Naive thymus-derived CD4-positive, alpha-beta T cell (primary cell): ENCODE results near the gene METRNL. TPM values are rescaled to one million over a fixed set of nuclear protein-coding genes. Genes with fewer than 3 reads are reported as not detected.
A peak's percentile ranks its signal among the peaks of the same experiment; 100 is the strongest.

Source experiments
- ATAC-seq: fragments of 150-1000 bp; cut with Tn5 transposase; 2 replicates; pipeline ENCODE4 v1.10.0; 2021; ENCODE audit warnings: mild to moderate bottlenecking, moderate library complexity
- CTCF ChIA-PET: fragments of 350-600 bp; sonication (Branson Sonifier 250); formaldehyde crosslinking; loops from one replicate; lab custom pipeline; 2021; ENCODE audit warnings: antibody characterized with exemption; lab: Charles Lee
- POLR2A ChIA-PET: fragments of 350-600 bp; sonication (Branson Sonifier 250); formaldehyde crosslinking; loops from one replicate; lab custom pipeline; 2021; ENCODE audit warnings: antibody characterized with exemption, inconsistent platforms; lab: Charles Lee
- DNase-seq, 9 donors: peaks; one replicate each; pipeline versions ENCODE4 v3.0.0 to v3.0.0-alpha.2; 2020 to 2022; ENCODE audit warnings: mixed read lengths in 1 of 9
- H3K27ac ChIP-seq: one replicate; pipeline ENCODE4 v1.7.0; 2013; ENCODE audit warnings: mild to moderate bottlenecking, low read depth, low read length, moderate library complexity
- H3K27me3 ChIP-seq, 2 donors: one replicate each; pipeline ENCODE4 v1.7.0; 2013; ENCODE audit warnings: low read length in 2 of 2, mild to moderate bottlenecking in 2 of 2, moderate library complexity in 2 of 2; ENCODE audit not compliant: control insufficient read depth in 2 of 2, insufficient read depth in 2 of 2
- H3K36me3 ChIP-seq, 3 experiments: 1 replicate in 2 of 3; 2 replicates in 1 of 3; pipeline ENCODE4 v1.7.0; 2013; ENCODE audit warnings: low read length in 3 of 3, mild to moderate bottlenecking in 3 of 3, moderate library complexity in 1 of 3; ENCODE audit not compliant: insufficient read depth in 3 of 3, control insufficient read depth in 2 of 3
- H3K4me1 ChIP-seq, 2 donors: one replicate each; pipeline ENCODE4 v1.7.0; 2013; ENCODE audit warnings: low read length in 2 of 2, mild to moderate bottlenecking in 2 of 2, moderate library complexity in 1 of 2; ENCODE audit not compliant: control insufficient read depth in 2 of 2, insufficient read depth in 2 of 2
- H3K4me3 ChIP-seq: 2 replicates; pipeline ENCODE4 v1.7.0; 2013; ENCODE audit warnings: mild to moderate bottlenecking, low read length
- H3K9me3 ChIP-seq, 3 experiments: 1 replicate in 2 of 3; 2 replicates in 1 of 3; pipeline ENCODE4 v1.7.0; 2013; ENCODE audit warnings: low read length in 3 of 3; ENCODE audit not compliant: control insufficient read depth in 2 of 3
- H3K27ac Mint-ChIP-seq, 9 donors: one replicate each; pipeline ENCODE4 v1.8.0; 2020 to 2022; ENCODE audit warnings: mixed read lengths in 9 of 9, mild to moderate bottlenecking in 8 of 9, moderate library complexity in 5 of 9, inconsistent platforms in 2 of 9
- H3K27me3 Mint-ChIP-seq, 5 donors: one replicate each; pipeline ENCODE4 v1.8.0; 2021 to 2022; ENCODE audit warnings: mixed read lengths in 5 of 5, mild to moderate bottlenecking in 1 of 5
- H3K36me3 Mint-ChIP-seq, 5 donors: one replicate each; pipeline ENCODE4 v1.8.0; 2020 to 2022; ENCODE audit warnings: mixed read lengths in 5 of 5, mild to moderate bottlenecking in 3 of 5, inconsistent platforms in 1 of 5
- H3K4me1 Mint-ChIP-seq, 7 donors: one replicate each; pipeline ENCODE4 v1.8.0; 2020 to 2022; ENCODE audit warnings: mixed read lengths in 7 of 7, mild to moderate bottlenecking in 3 of 7, inconsistent platforms in 1 of 7
- H3K4me3 Mint-ChIP-seq, 10 donors: one replicate each; pipeline ENCODE4 v1.8.0; 2020 to 2022; ENCODE audit warnings: mild to moderate bottlenecking in 10 of 10, mixed read lengths in 10 of 10, moderate library complexity in 6 of 10, inconsistent platforms in 2 of 10
- H3K9me3 Mint-ChIP-seq, 11 donors: one replicate each; pipeline ENCODE4 v1.8.0; 2020 to 2022; ENCODE audit warnings: mixed read lengths in 11 of 11, mild to moderate bottlenecking in 4 of 11, inconsistent platforms in 1 of 11, moderate library complexity in 1 of 11
- intact Hi-C, 2 donors: fragments of 100-400 bp; cut with micrococcal nuclease; formaldehyde crosslinking; loops; one replicate each; pipeline ENCODE4 v1.15.1; 2023
- polyA plus RNA-seq, 2 donors: library from polyadenylated mRNA; unstranded; fragments of 300-500 nt; fragmentation: Illumina TruSeq; gene quantifications; one replicate each; pipeline ENCODE4 v1.2.3, GENCODE V29; 2021
- total RNA-seq, 6 experiments: library from RNA in 5 of 6; stranded (reverse) in 5 of 6; gene quantifications; 1 replicate in 5 of 6; 2 replicates in 1 of 6; pipeline ENCODE4 v1.2.3 and lab custom pipeline; 2021 to 2026

METRNL gene
- total and polyA plus RNA-seq, 7 experiments from 2014 or later: 1.0 to 147 (median 10.3) TPM; not detected in 2

DNA sequence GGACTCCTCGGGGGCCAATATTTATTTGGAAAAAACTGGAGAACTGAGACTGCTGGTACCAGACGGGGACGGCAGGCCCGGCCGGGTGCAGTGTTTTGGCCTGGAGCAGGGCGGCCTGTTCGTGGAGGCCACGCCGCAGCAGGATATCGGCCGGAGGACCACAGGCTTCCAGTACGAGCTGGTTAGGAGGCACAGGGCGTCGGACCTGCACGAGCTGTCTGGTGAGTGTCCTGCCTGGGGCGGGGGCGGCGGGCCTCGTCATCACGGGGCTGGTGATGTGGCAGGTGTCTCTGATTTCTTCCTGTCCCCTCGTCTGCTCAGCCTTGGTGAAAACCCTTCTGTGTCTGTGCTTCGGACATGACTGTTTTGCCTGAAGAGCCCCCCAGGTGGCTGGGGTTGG, 5.7 kb downstream of the METRNL start:
- peaks cover 0 to 30% of the 10 kb centered on the region in 2 donors for H3K4me1 ChIP-seq
- H3K4me1 Mint-ChIP-seq: peaks cover 0 to 34% (median 11%) of the 10 kb centered on the region in 7 donors

DNA sequence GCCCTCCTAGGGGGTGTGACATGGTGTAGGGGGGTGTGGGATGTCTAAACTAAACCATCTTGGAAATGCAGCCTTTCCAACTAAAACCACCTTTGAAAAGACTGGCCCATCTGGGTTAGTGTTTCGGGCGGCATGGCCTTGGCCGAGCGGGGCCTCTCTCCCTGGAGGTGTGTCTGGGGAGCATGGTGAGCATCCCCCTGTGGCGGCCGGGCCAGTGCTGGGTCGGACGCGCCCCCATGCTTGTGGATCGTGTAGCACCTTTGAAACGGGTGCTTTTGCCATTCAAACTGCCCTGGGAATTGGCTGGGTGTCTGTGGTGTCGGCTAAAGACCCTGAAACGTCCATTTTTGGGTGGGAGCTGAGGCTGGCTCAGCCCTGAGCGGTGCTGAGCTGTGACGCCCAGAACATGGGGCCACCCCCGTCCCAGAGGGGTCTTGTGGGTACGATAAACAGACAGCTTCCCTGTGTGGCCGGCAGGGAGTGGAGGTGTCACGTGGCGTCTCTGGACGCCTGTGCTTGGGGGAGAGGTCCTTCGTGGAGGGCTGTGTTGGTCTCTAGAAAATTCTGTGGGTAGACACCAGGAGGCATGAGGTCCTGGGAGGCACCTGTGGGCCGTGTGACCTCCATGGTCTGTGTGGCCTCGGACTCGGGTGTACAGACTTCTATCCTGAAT, 6.3 kb downstream of the METRNL start:
- intact Hi-C loops: no loop called here
- H3K27ac ChIP-seq: no peak overlapping the region
- DNase-seq (no peak), ATAC-seq (no peak)
- H3K4me1 ChIP-seq: peaks cover 0 to 30% of the 10 kb centered on the region in 2 donors
- H3K27me3 Mint-ChIP-seq: peaks cover 0 to 11% (median 0%) of the 10 kb centered on the region in 5 donors
- CTCF ChIA-PET: interaction anchor here (0.6 kb wide), 1 partner anchor 438 kb away, joined by 3 read pairs; no protein-coding TSS in a partner anchor
- no peak overlapping the region for H3K4me3 ChIP-seq
- H3K4me1 Mint-ChIP-seq: peaks cover 0 to 34% (median 11%) of the 10 kb centered on the region in 7 donors
- H3K9me3 ChIP-seq: no peaks in the 10 kb centered on the region
- H3K36me3 Mint-ChIP-seq: peaks cover 0 to 6% (median 0%) of the 10 kb centered on the region in 5 donors
- no peaks in the 10 kb centered on the region for H3K36me3 ChIP-seq
- no peak overlapping the region for H3K4me3 Mint-ChIP-seq
- no peak overlapping the region for H3K27ac Mint-ChIP-seq
- no peaks in the 10 kb centered on the region for H3K27me3 ChIP-seq
- POLR2A ChIA-PET: no interaction called here
- no peaks in the 10 kb centered on the region for H3K9me3 Mint-ChIP-seq

More for the DNA sequence above, 5.7 kb downstream of the METRNL start:
- intact Hi-C loops: no loop called here
- no peaks in the 10 kb centered on the region for H3K27me3 ChIP-seq
- POLR2A ChIA-PET: no interaction called here
- no peak overlapping the region for H3K4me3 ChIP-seq
- Mint-ChIP-seq H3K27me3 (peaks cover 0 to 11% (median 0%) of the 10 kb centered on the region in 5 donors), H3K9me3 (no peaks in the 10 kb centered on the region), H3K27ac (no peak overlapping the region), H3K4me3 (no peak overlapping the region), H3K36me3 (peaks cover 0 to 5% (median 0%) of the 10 kb centered on the region in 5 donors)
- ATAC-seq: no peak
- CTCF ChIA-PET: no interaction called here
- no peaks in the 10 kb centered on the region for H3K9me3 ChIP-seq
- DNase-seq: no peak
- H3K27ac ChIP-seq: no peak overlapping the region
- H3K36me3 ChIP-seq: no peaks in the 10 kb centered on the region

GRCh38 chr17:83086199-83086880, 6.9 kb downstream of the METRNL start:
- DNase-seq: no peak
- Histone ChIP-seq H3K36me3 (no peaks in the 10 kb centered on the region), H3K9me3 (no peaks in the 10 kb centered on the region), H3K27me3 (no peaks in the 10 kb centered on the region), H3K4me3 (no peak overlapping the region), H3K4me1 (peaks cover 0 to 30% of the 10 kb centered on the region in 2 donors), H3K27ac (no peak overlapping the region)
- ChIA-PET POLR2A (no interaction called here), CTCF (interaction anchor here (0.6 kb wide), 1 partner anchor 439 kb away, joined by 3 read pairs; no protein-coding TSS in a partner anchor)
- Mint-ChIP-seq H3K36me3 (peaks cover 0 to 6% (median 0%) of the 10 kb centered on the region in 5 donors), H3K27me3 (peaks cover 0 to 11% (median 0%) of the 10 kb centered on the region in 5 donors), H3K4me3 (no peak overlapping the region), H3K4me1 (peaks cover 0 to 34% (median 11%) of the 10 kb centered on the region in 7 donors), H3K9me3 (no peaks in the 10 kb centered on the region), H3K27ac (peak overlapping the region in 1 of 9 donors; percentile 11)
- intact Hi-C loops: no loop called here
- no peak for ATAC-seq

GRCh38 chr17:83086907-83087787, 7.7 kb downstream of the METRNL start:
- Mint-ChIP-seq H3K9me3 (no peaks in the 10 kb centered on the region), H3K36me3 (peaks cover 0 to 6% (median 0%) of the 10 kb centered on the region in 5 donors), H3K4me1 (peaks cover 0 to 30% (median 11%) of the 10 kb centered on the region in 7 donors), H3K4me3 (no peak overlapping the region), H3K27ac (no peak overlapping the region), H3K27me3 (peaks cover 0 to 7% (median 0%) of the 10 kb centered on the region in 5 donors)
- Histone ChIP-seq H3K9me3 (no peaks in the 10 kb centered on the region), H3K4me3 (no peak overlapping the region), H3K4me1 (peaks cover 0 to 25% of the 10 kb centered on the region in 2 donors), H3K27ac (no peak overlapping the region), H3K36me3 (no peaks in the 10 kb centered on the region), H3K27me3 (no peaks in the 10 kb centered on the region)
- intact Hi-C loops: no loop called here
- ATAC-seq (no peak), DNase-seq (no peak)
- ChIA-PET CTCF (no interaction called here), POLR2A (no interaction called here)

GRCh38 chr17:83087788-83088360, 8.5 kb downstream of the METRNL start:
- no peaks in the 10 kb centered on the region for H3K36me3 ChIP-seq
- H3K4me1 Mint-ChIP-seq: peaks cover 0 to 23% (median 4%) of the 10 kb centered on the region in 7 donors
- POLR2A ChIA-PET: no interaction called here

GRCh38 chr17:83088451-83088850, 9.0 kb downstream of the METRNL start:
- no peak overlapping the region for H3K27ac Mint-ChIP-seq
- CTCF ChIA-PET: no interaction called here
- no peaks in the 10 kb centered on the region for H3K9me3 ChIP-seq
- no peaks in the 10 kb centered on the region for H3K27me3 Mint-ChIP-seq
- no peaks in the 10 kb centered on the region for H3K27me3 ChIP-seq
- H3K4me1 ChIP-seq: peaks cover 0 to 12% of the 10 kb centered on the region in 2 donors
- no peak overlapping the region for H3K4me3 Mint-ChIP-seq
- no peak overlapping the region for H3K4me3 ChIP-seq
- POLR2A ChIA-PET: no interaction called here
- intact Hi-C loops: no loop called here
- no peak overlapping the region for H3K27ac ChIP-seq
- no peaks in the 10 kb centered on the region for H3K9me3 Mint-ChIP-seq
- H3K4me1 Mint-ChIP-seq: peaks cover 0 to 17% (median 0%) of the 10 kb centered on the region in 7 donors
- DNase-seq (no peak), ATAC-seq (no peak)
- no peaks in the 10 kb centered on the region for H3K36me3 ChIP-seq
- H3K36me3 Mint-ChIP-seq: peaks cover 0 to 4% (median 0%) of the 10 kb centered on the region in 5 donors

More at GRCh38 chr17:83087788-83088360, 8.5 kb downstream of the METRNL start:
- DNase-seq (no peak), ATAC-seq (no peak)
- CTCF ChIA-PET: no interaction called here
- Histone ChIP-seq H3K4me1 (peaks cover 0 to 18% of the 10 kb centered on the region in 2 donors), H3K27me3 (no peaks in the 10 kb centered on the region), H3K9me3 (no peaks in the 10 kb centered on the region), H3K27ac (no peak overlapping the region), H3K4me3 (no peak overlapping the region)
- Mint-ChIP-seq H3K36me3 (peaks cover 0 to 4% (median 0%) of the 10 kb centered on the region in 5 donors), H3K27ac (no peak overlapping the region), H3K4me3 (no peak overlapping the region), H3K9me3 (no peaks in the 10 kb centered on the region), H3K27me3 (no peaks in the 10 kb centered on the region)
- intact Hi-C loops: no loop called here
